Osteoblast (primary cell): ENCODE data around the gene ACTRT2. TPM values are rescaled to one million over a fixed set of nuclear protein-coding genes. Genes with fewer than 3 reads are reported as not detected.
A peak's percentile ranks its signal among the peaks of the same experiment; 100 is the strongest.

Experiments
- DNase-seq: peaks from one replicate; pipeline ENCODE4 v3.0.0; 2011; ENCODE audit warnings: low spot score, mixed read lengths; ENCODE audit not compliant: insufficient read length; ENCODE audit errors: missing footprints
- H2AFZ ChIP-seq: 2 replicates; pipeline ENCODE4 v1.6.0; 2011; ENCODE audit warnings: mild to moderate bottlenecking, low read length
- H3K27ac ChIP-seq: 2 replicates; pipeline ENCODE4 v1.5.1; 2011; ENCODE audit warnings: mild to moderate bottlenecking, low read depth, low read length, moderate library complexity
- H3K27me3 ChIP-seq: 2 replicates; pipeline ENCODE4 v1.6.0; 2012; ENCODE audit warnings: mild to moderate bottlenecking, control low read depth, inconsistent platforms, low read length, moderate library complexity; ENCODE audit not compliant: insufficient read depth
- H3K36me3 ChIP-seq: 2 replicates; pipeline ENCODE4 v1.5.1; 2011; ENCODE audit warnings: mild to moderate bottlenecking, low read length, control low read depth, moderate library complexity; ENCODE audit not compliant: insufficient read depth
- H3K4me1 ChIP-seq: 2 replicates; pipeline ENCODE4 v1.5.1; 2011; ENCODE audit warnings: mild to moderate bottlenecking, low read length, control low read depth, moderate library complexity; ENCODE audit not compliant: insufficient read depth
- H3K4me2 ChIP-seq: 2 replicates; pipeline ENCODE4 v1.6.0; 2011; ENCODE audit warnings: mild to moderate bottlenecking, low read length; ENCODE audit not compliant: insufficient read depth
- H3K4me3 ChIP-seq: fragments of 200-600 bp; sonication (generic); 3 replicates; pipeline ENCODE4 v1.5.1; 2012; ENCODE audit warnings: mild to moderate bottlenecking, low read length, inconsistent platforms; ENCODE audit not compliant: insufficient read depth
- H3K79me2 ChIP-seq: 2 replicates; pipeline ENCODE4 v1.6.0; 2012; ENCODE audit warnings: mild to moderate bottlenecking, low read length, control low read depth, inconsistent platforms; ENCODE audit not compliant: insufficient read depth
- H3K9me3 ChIP-seq: 2 replicates; pipeline ENCODE4 v1.5.1; 2011; ENCODE audit warnings: low read depth, low read length, control low read depth
- H4K20me1 ChIP-seq: 2 replicates; pipeline ENCODE4 v1.6.0; 2012; ENCODE audit warnings: mild to moderate bottlenecking, low read length, control low read depth; ENCODE audit not compliant: insufficient read depth
- CTCF ChIP-seq: IDR thresholded peaks from 2 replicates; pipeline ENCODE4 v1.5.1; 2011; ENCODE audit warnings: mild to moderate bottlenecking, low read depth, low read length, moderate library complexity; ENCODE audit errors: extremely low read depth
- total RNA-seq: library from RNA; depleted of rRNA; stranded (reverse); fragments of >200 nt; gene quantifications from 2 replicates; pipeline ENCODE4 v1.2.3, GENCODE V29; 2012

The ACTRT2 gene
- total RNA-seq, 1 donor = not detected

GRCh38 chr1:3034162-3034561 lies 12.9 kb downstream of the ACTRT2 start:
- Histone ChIP-seq H3K4me2 (no peak overlapping the region), H2AFZ (no peak overlapping the region), H3K36me3 (no peaks in the 10 kb centered on the region), H3K79me2 (no peaks in the 10 kb centered on the region), H3K27me3 (no peaks in the 10 kb centered on the region), H3K27ac (no peak overlapping the region), H3K9me3 (no peaks in the 10 kb centered on the region), H3K4me1 (no peaks in the 10 kb centered on the region), H4K20me1 (no peaks in the 10 kb centered on the region), H3K4me3 (no peak overlapping the region)
- TF ChIP-seq CTCF = no peak
- DNase-seq = peak; percentile 31

GRCh38 chr1:3034728-3035562 lies 13.7 kb downstream of the ACTRT2 start:
- DNase-seq = peak; percentile 76
- no peak overlapping the region for H2AFZ ChIP-seq

GRCh38 chr1:3035563-3036446 lies 14.5 kb downstream of the ACTRT2 start:
- no peaks in the 10 kb centered on the region for H3K36me3 ChIP-seq
- no peaks in the 10 kb centered on the region for H3K79me2 ChIP-seq
- no peak overlapping the region for H3K4me3 ChIP-seq
- no peaks in the 10 kb centered on the region for H4K20me1 ChIP-seq
- H3K27ac ChIP-seq = no peak overlapping the region
- H3K27me3 ChIP-seq = peaks cover 2% of the 10 kb centered on the region
- TF ChIP-seq CTCF = no peak
- no peaks in the 10 kb centered on the region for H3K9me3 ChIP-seq
- peak; percentile 49 for DNase-seq
- H2AFZ ChIP-seq = no peak overlapping the region
- no peaks in the 10 kb centered on the region for H3K4me1 ChIP-seq
- H3K4me2 ChIP-seq = no peak overlapping the region

More at GRCh38 chr1:3034728-3035562, 13.7 kb downstream of the ACTRT2 start:
- Histone ChIP-seq H4K20me1 (no peaks in the 10 kb centered on the region), H3K9me3 (no peaks in the 10 kb centered on the region), H3K79me2 (no peaks in the 10 kb centered on the region), H3K36me3 (no peaks in the 10 kb centered on the region), H3K27me3 (no peaks in the 10 kb centered on the region), H3K4me2 (no peak overlapping the region), H3K4me3 (no peak overlapping the region), H3K27ac (no peak overlapping the region), H3K4me1 (no peaks in the 10 kb centered on the region)
- no peak for TF ChIP-seq CTCF
